NCI-H2196 (cell line): ENCODE results near the gene BMP6.

ENCODE experiments used
- DNase-seq: peaks from one replicate; lab custom pipeline; 2025; ENCODE audit not compliant: unreplicated experiment; lab: John Stamatoyannopoulos, UW

The BMP6 gene

GRCh38 chr6:7747016-7747415 lies 21.1 kb downstream of the BMP6 start:
- no peak for DNase-seq

- no peak for DNase-seq
Observed at GRCh38 chr6:7747433-7747832, 21.5 kb downstream of the BMP6 start.

GRCh38 chr6:7747901-7748504 lies 22.1 kb downstream of the BMP6 start:
- DNase-seq, result no peak

GRCh38 chr6:7749478-7749877 lies 23.6 kb downstream of the BMP6 start:
- DNase-seq, result no peak

- no peak for DNase-seq
Observed at GRCh38 chr6:7750197-7750596, 24.3 kb downstream of the BMP6 start.

GRCh38 chr6:7758456-7758855 lies 32.6 kb downstream of the BMP6 start:
- peak; percentile 24 for DNase-seq

- DNase-seq, result no peak
Observed at GRCh38 chr6:7759320-7759719, 33.4 kb downstream of the BMP6 start.

GRCh38 chr6:7761051-7761450 lies 35.2 kb downstream of the BMP6 start:
- no peak for DNase-seq

- no peak for DNase-seq
Observed at GRCh38 chr6:7762760-7763159, 36.9 kb downstream of the BMP6 start.

- DNase-seq, result no peak
Observed at GRCh38 chr6:7763881-7764280, 38.0 kb downstream of the BMP6 start.

GRCh38 chr6:7765575-7766325 lies 39.9 kb downstream of the BMP6 start:
- DNase-seq, result no peak

GRCh38 chr6:7769702-7770101 lies 43.8 kb downstream of the BMP6 start:
- no peak for DNase-seq

GRCh38 chr6:7770111-7770510 lies 44.2 kb downstream of the BMP6 start:
- DNase-seq, result no peak

GRCh38 chr6:7770601-7771000 lies 44.7 kb downstream of the BMP6 start:
- no peak for DNase-seq

GRCh38 chr6:7773322-7773721 lies 47.4 kb downstream of the BMP6 start:
- DNase-seq, result no peak

GRCh38 chr6:7773914-7774313 lies 48.0 kb downstream of the BMP6 start:
- no peak for DNase-seq

- DNase-seq, result no peak
Observed at GRCh38 chr6:7776509-7776908, 50.6 kb downstream of the BMP6 start.

- DNase-seq, result no peak
Observed at GRCh38 chr6:7777074-7777473, 51.2 kb downstream of the BMP6 start.

GRCh38 chr6:7781240-7781639 lies 55.3 kb downstream of the BMP6 start:
- DNase-seq, result no peak

GRCh38 chr6:7784248-7784647 lies 58.3 kb downstream of the BMP6 start:
- DNase-seq, result no peak

- no peak for DNase-seq
Observed at GRCh38 chr6:7784706-7785105, 58.8 kb downstream of the BMP6 start.

- DNase-seq, result no peak
Observed at GRCh38 chr6:7785243-7786035, 59.5 kb downstream of the BMP6 start.
